H1 (cell line): Measurements from ENCODE around the gene SNRPE.

Experiments used
- CEBPB ChIP-seq: IDR thresholded peaks from 2 replicates; pipeline ENCODE4 v1.6.1; 2012; ENCODE audit warnings: low read depth, low read length
- CREB1 ChIP-seq: IDR thresholded peaks from 2 replicates; pipeline ENCODE4 v1.6.1; 2012; ENCODE audit warnings: inconsistent platforms
- CTCF ChIP-seq, 3 experiments: IDR thresholded peaks; 1 replicate in 2 of 3; 2 replicates in 1 of 3; pipeline versions ENCODE4 v1.5.1 to v1.6.1; 2011; ENCODE audit warnings: low read length in 3 of 3, mild to moderate bottlenecking in 3 of 3, inconsistent platforms in 2 of 3, low read depth in 1 of 3, moderate library complexity in 1 of 3; ENCODE audit not compliant: insufficient read depth in 1 of 3; ENCODE audit errors: control extremely low read depth in 1 of 3
- EP300 ChIP-seq, 2 experiments: IDR thresholded peaks; 1 replicate in 1 of 2; 2 replicates in 1 of 2; pipeline ENCODE4 v1.6.1; 2011 to 2012; ENCODE audit warnings: low read depth in 2 of 2, low read length in 2 of 2, mild to moderate bottlenecking in 2 of 2, borderline replicate concordance in 1 of 2, inconsistent platforms in 1 of 2, moderate library complexity in 1 of 2
- EZH2 ChIP-seq: fragments of 200-600 bp; sonication (generic); IDR thresholded peaks from 2 replicates; pipeline ENCODE4 v1.7.1; 2012; ENCODE audit warnings: low read depth, mild to moderate bottlenecking, moderate library complexity, low read length, inconsistent platforms; ENCODE audit not compliant: severe bottlenecking
- HDAC2 ChIP-seq, 2 experiments: fragments of 300-600 bp in 1 of 2; sonication (generic) in 1 of 2; IDR thresholded peaks; 2 replicates each; pipeline ENCODE4 v1.6.1; 2011 to 2012; ENCODE audit warnings: low read depth in 2 of 2, low read length in 2 of 2, mild to moderate bottlenecking in 2 of 2, moderate library complexity in 2 of 2, borderline replicate concordance in 1 of 2, inconsistent platforms in 1 of 2
- KDM5A ChIP-seq: fragments of 200-600 bp; IDR thresholded peaks from 2 replicates; pipeline ENCODE4 v1.7.1; 2012; ENCODE audit warnings: mild to moderate bottlenecking, low read length, inconsistent platforms, mixed read lengths
- MAFK ChIP-seq: IDR thresholded peaks from 2 replicates; pipeline ENCODE4 v1.6.1; 2012; ENCODE audit warnings: low read depth, mild to moderate bottlenecking, improper control_type of control experiment, low read length
- POLR2AphosphoS5 ChIP-seq: IDR thresholded peaks from 2 replicates; pipeline ENCODE4 v1.6.1; 2011; ENCODE audit warnings: low read depth, low read length
- RNF2 ChIP-seq: fragments of 200-900, 300-1000 bp; sonication (generic); IDR thresholded peaks from 2 replicates; pipeline ENCODE4 v1.7.1; 2016; ENCODE audit warnings: borderline replicate concordance, low read depth, mild to moderate bottlenecking, antibody characterized with exemption, low read length; ENCODE audit not compliant: poor library complexity, severe bottlenecking; ENCODE audit errors: missing control alignments
- SIX5 ChIP-seq: IDR thresholded peaks from 2 replicates; pipeline ENCODE4 v1.6.1; 2011; ENCODE audit warnings: mild to moderate bottlenecking, low read depth, low read length
- SUZ12 ChIP-seq: fragments of 200-600 bp; sonication (generic); IDR thresholded peaks from 2 replicates; pipeline ENCODE4 v1.6.1; 2012; ENCODE audit warnings: mild to moderate bottlenecking, inconsistent platforms, low read length, moderate library complexity, mixed read lengths
- USF2 ChIP-seq: IDR thresholded peaks from 2 replicates; pipeline ENCODE4 v1.6.1; 2011; ENCODE audit warnings: low read length, improper control_type of control experiment

- TF ChIP-seq CTCF (IDR thresholded peaks at IDR 0.05; ENCODE audit: control extremely low read depth in 1 of 3, insufficient read depth in 1 of 3, low read depth in 1 of 3, low read length in 3 of 3) (no peak), CEBPB (no peak), SUZ12 (no peak), SIX5 (no peak), MAFK (no peak), EZH2 (no peak), CREB1 (no peak), RNF2 (no peak), POLR2AphosphoS5 (no peak), USF2 (no peak), KDM5A (no peak), HDAC2 (IDR thresholded peaks at IDR 0.05; ENCODE audit: borderline replicate concordance in 1 of 2, low read depth in 2 of 2, low read length in 2 of 2) (no peak), EP300 (IDR thresholded peaks at IDR 0.05; ENCODE audit: borderline replicate concordance in 1 of 2, low read depth in 2 of 2, low read length in 2 of 2) (no peak)
These were observed 6.4 kb downstream of the SNRPE start for GRCh38 chr1:203867802-203868201.
